GM21717 (cell line): Measurements from ENCODE around the gene IL24.

Experiments used
- ATAC-seq: cut with Tn5 transposase; IDR thresholded peaks from one replicate; pipeline ENCODE4 v1.9.1; 2021; ENCODE audit warnings: mild to moderate bottlenecking, moderate library complexity; ENCODE audit not compliant: unreplicated experiment

The IL24 gene

DNA sequence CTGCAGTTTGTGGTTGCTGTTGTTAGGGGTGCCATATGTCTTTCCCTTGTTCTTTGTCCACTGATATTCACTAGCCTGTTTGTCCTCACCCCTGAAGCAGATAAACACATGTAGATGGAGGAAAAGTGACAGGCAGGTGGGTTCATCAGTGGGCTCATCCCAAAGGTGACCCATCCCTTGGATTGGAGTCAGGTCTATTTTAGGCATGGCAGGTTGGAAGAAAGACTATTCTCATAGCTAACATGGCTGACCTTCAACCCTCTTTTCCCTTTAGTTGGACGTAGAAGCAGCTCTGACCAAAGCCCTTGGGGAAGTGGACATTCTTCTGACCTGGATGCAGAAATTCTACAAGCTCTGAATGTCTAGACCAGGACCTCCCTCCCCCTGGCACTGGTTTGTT, 5.5 kb downstream of the IL24 start:
- no peak for ATAC-seq

DNA sequence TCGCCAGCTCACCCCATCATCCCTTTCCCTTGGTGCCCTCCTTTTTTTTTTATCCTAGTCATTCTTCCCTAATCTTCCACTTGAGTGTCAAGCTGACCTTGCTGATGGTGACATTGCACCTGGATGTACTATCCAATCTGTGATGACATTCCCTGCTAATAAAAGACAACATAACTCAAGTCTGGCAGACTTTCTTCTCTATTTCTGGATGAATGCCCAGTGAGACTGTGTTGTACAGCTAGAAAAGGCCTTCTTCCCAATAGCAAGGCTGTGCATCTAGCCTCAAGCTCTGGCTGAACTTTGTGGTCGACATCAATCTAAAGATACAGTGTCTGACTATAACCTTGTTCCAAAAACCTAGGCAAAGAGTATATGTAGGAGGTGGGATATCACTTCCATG, 6.4 kb downstream of the IL24 start:
- ATAC-seq, result no peak

DNA sequence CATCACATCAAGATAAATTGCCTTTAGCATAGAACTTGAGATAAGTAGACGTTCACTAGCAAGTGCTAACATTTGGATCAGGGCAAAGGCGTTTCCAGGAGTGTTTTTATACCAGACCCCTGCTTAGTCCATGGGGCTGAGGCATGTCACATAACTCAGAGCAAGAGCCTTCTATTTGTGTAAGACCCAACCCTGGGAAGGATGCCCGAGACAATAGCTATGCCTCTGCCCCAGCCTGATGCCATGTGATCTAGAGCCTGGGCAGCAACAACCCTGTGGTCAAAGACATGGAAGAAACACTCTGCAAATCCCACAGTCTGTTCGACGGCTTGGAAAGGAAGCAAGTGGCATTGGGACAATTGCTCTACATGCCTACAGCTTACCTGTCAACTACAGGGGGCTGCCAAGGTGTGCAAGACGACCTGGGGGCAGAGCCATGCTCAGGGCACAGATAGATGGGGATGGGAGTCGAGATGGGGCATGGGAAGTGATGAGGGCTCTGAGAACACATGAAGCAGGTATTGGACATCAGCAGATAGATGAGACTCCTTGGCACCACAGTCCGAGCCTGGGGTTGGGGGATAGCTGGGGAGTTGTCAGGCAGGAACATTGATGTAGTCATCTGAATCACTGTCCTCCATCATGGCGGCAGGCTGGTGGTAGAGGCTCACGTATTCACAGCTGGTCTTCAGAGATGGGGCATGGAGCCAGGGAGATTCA, 7.3 kb downstream of the IL24 start:
- no peak for ATAC-seq

DNA sequence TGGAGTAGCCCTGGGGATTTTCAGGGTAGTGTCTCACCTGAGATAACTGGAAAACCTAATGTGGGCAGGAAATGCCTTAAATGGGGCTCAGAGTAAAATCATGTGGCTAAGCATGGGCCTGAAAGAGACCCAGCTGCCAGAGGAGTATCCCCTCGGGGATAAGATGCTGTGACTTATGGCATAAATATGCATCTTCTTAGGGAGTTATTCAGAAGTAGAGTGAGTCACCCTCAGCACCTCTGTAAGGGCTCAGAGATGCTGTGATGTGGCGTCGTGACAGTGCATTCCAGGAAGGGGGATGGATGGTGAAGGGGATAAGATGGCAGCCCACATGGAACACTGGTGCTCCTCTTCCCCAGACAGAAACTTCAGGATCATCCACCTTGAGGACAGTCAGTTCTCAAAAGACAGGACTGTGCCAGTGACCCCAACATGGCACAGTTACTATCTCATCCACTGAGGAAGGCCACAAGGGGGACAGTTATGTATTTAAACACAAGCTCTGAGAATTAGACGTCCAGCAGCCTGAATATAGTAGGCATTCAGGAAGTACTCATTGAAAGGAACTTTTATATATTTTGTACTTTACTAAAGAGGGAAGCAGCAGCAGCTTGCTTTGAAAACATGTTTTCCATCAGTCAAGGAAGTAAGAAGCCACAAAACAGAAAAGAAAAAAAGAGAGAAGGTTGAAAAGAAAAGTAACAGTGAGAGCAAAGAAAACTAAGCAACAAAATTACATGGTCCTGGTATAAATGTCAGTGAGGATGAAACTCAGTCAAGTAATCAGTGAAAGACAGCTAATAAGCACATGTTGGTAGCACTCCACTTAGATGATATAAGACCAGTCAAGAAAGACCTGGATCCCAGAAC, 8.3 kb downstream of the IL24 start:
- ATAC-seq, result no peak

DNA sequence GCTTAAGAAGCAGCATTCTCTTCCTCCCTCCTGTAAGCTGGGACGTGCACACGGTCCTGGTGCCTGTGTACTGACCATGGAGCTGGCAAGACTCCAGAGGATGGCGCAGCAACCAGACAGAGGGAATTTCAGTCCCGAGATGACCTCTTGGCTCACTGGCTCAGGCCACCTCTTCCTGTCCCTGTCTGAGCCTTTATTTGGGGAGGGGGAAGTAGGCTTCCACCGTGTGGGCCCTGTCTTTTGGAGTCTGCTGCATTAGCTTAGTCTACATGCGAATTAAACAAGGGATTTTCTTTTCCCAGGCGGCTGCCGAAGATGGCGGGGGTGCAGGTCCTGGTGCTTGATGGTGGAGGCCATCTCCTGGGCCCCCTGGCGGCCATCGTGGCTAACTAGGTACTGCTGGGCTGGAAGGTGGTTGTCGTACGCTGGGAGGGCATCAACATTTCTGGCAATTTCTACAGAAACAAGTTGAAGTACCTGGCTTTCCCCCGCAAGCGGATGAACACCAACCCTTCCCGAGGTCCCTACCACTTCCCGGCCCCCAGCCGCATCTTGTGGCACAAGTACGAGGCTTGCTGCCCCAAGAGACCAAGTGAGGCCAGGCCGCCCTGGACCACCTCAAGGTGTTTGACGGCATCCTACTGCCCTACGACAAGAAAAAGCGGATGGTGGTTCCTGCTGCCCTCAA, 10.2 kb downstream of the IL24 start:
- no peak for ATAC-seq

DNA sequence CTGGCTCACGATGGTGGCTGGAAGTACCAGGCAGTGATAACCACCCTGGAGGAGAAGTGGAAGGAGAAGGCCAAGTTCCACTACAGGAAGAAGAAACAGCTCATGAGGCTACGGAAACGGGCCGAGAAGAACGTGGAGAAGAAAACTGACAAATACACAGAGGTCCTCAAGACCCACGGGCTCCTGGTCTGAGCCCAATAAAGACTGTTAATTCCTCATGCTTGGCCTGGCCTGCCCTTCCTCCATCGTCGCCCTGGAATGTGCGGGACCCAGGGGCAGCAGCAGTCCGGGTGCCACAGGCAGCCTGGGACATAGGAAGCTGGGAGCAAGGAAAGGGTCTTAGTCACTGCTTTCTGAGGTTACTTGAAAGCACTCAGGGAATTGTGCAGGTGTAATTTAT, 10.8 kb downstream of the IL24 start:
- ATAC-seq, result no peak

DNA sequence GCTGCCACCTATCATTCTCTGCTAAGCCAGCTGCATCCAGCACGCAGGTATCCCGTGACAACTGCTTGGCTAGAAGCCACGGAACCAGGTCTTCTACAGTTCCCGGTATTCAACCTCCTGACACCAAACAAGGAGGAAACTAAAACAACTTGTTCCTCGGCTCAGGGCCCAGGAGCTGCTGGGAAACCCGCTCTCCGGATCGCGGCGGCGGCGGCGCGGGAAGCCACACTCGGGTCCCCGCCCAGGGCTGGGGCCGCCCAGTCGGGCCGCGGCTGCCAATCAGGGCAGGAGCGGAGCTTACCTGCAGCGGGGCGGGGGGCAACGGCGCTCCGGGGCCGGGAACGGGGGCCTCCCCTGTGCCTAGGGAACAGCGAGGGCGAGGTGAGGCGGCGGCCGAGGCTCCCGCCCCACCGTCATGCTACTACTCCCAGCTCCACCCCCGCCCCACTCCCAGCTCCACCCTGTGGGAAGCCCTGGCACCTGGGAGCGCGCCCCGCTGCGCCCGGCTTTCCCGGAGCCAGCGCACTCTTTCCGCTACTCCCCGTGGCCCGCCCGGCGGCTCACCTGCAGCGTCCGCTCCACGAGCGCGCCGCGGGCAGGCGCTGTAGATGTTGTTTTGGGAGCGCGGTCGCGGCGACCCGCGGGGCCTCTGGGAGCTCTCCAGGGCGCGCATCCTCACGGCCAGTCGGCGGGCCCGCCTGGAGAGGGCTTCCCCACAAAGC, 12.1 kb downstream of the IL24 start:
- ATAC-seq, result no peak

DNA sequence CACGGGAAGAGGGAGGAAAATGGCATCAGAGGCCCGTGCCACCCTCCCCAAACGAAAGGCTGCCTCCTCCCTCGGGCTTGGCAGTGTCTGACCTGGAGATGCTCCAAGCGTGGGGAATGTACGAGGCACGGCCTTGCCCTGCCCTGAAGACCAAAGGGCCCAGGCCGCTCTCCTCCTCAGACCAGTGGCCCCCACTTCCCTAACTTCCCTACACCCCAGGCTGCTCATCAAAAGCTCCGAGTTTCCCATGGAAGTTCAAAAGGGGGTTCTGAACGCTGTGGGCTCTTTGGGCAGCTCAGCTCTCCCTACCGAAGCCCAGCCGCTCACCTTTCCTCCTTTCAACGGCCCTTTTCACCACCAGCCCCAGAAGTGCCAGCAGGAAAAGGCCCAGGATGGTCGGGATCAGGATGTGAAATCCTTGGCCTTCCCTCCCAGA, 12.7 kb downstream of the IL24 start:
- ATAC-seq, result no peak

DNA sequence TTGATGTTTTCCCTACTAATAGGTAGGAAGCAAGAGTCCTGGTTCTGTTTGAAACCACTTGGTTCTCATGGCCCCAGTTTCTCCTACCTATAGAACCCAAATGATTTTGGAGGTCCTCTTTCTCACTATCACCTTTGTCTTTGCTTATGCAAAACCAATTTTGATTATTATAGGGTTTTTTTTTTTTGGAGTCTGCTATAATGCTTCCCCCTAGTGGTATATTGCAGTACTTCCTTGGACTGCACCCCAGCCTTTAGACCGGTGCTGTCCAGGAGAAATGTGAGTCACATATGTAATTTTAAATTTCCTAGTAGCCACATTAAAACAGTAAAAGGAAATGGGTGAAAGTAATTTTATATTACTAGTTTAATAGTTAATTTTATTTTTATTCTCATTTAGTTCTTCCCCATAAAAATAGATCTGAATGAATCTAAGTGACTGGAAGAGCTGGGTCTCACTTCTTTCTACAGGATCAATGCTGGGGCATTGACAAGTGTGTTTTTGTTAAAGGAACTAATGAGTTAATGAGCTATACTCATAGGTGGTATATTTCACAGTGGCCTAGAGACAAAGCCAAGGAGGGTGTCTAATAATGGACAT, 13.9 kb downstream of the IL24 start:
- ATAC-seq, result no peak

DNA sequence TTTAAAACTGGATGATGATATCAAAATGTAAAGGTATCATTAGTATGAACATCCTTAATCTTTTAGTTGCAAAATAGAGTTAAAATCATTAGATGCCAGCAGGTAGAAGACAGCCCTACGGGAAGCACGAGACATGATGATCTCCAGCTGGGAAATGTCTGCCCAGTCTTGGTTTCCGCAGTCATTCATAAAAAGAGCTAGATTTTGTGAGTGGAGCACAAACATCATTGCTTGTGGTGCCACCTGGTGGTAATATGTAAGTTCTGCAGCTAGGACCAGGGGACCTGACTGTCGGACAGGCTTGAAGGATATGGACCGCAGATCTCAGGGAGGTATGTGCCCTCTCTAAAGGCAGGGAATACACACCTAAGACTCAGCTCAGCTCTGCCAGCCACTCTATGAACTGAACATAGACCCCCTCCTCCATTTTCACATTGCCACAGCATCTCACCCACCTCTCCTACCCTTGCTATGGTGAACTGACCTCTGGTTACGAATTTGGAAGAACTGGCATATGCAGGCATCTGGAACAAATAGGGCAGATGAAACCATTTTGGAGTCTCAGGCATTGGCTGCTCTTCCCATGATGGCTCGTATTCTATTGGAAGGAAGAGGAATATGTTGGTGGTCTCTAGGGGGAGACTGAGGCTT, 15.3 kb downstream of the IL24 start:
- peak; percentile 43 for ATAC-seq

DNA sequence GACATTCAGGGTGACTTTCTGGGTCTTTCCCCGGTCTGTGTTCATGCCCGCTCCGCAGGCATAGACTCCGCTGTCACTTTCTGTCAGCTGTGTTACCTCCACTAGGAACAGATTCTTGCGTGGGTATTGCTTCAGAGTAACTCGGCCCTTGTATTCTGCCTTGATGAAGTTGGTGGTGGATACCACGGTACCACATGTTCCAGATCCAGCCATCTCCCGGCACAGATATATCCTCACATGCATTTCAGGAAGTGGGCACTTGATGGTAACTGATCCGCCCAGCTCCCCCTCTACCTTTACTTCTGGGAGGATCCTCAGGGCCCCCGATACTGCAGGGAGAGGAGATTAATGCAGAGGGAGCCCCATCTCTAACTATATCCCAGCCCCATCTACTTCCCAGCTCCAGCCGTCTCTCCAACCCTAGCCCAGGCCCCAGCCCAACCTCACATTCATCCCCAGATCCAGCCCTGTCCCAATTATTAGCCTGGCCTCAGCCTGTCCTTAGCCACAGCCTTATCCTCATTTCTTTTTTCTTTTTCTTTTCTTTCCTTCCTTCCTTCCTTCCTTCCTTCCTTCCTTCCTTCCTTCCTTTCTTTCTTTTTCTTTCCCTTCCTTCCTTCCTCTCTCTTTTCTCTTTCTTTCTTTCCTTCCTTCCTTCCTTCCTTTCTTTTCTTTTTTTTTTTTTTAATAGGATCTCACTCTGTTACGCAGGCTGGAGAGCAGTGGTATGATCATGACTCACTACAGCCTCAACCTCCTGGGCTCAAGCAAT, 16.7 kb downstream of the IL24 start:
- no peak for ATAC-seq

DNA sequence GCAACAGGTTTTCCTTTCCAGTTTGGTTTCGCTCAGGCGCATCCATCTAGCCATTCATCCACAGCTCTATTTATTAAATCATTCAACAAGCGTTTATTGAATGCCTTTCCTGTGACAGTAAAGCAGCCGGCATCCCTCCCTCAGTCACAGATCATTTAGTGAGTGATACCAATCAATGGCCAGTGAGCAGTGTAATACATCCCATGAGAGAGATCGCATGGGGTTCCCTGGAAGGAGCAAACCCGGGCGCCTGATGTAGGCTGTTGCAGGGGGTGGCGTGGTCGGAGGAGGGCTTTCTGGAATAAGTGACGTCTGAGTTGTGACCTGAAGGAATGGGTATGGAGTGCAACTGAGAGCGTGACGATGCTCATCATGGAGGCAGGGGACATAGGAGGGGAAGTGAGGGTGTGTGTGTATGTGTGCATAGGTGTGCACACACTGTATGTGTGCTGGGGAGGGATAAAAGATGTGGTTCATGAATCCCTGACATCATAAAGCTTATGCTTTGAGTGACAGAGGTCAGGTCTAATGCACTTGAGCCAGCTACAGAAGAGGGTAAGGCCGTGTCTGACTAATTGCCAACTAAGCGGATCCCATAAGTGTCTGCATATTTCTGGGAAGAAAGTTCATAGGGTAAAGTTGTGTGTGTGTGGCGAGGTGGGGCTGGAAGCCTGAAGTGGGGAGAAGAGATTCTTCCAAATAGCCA, 17.9 kb downstream of the IL24 start:
- ATAC-seq, result no peak

DNA sequence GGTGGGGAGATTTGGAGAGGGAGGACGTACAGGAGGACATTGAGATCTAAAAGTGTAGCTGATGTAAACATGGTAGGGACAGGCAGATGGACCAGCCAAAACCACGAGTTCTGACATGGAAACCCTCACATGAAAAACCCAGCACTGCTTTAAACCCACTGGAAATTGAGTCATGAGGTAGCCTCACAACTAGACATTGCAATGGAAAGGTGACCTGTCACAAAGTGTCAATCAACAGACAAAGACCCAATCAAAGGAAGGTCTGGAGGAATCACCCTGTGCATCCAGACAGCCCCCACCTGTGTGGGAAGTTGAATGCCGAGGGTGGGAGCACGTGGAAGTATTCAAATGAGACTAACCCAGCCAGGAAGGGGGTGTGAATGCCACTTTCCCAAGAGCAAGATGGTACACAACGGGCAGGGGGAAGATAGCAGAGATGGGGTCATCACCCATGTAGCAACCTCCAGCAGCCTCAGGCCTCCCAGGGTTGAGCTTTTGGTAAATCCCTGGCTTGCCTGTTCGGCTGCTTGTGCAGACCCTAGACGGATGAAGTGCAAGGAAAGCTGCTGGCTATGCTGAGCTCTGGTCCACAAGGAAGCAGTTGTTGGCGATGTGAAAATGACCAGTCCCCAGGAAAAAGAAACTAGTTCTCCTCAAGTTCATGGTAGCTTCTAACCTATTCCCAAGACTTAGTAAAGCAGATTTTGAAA, 18.9 kb downstream of the IL24 start:
- no peak for ATAC-seq

DNA sequence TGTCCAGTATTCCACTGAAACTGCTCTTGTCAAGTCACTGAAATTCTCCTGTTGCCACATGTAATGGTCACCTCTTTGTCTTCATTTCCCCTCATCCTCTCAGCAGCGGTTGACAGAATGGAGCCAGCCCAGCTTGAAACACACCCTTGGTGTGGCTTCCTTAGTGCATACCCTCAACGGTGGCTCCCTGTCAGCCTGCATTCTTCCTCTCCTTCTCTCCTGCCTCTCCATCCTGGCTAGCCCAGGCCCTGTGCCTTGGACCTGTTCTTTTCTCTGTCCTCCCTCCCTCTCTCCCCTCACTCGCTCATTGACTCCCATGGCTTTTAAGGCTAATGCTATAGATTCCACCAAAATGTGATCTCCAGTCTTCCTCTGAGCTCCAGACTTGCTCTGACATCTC, 20.8 kb downstream of the IL24 start:
- no peak for ATAC-seq

DNA sequence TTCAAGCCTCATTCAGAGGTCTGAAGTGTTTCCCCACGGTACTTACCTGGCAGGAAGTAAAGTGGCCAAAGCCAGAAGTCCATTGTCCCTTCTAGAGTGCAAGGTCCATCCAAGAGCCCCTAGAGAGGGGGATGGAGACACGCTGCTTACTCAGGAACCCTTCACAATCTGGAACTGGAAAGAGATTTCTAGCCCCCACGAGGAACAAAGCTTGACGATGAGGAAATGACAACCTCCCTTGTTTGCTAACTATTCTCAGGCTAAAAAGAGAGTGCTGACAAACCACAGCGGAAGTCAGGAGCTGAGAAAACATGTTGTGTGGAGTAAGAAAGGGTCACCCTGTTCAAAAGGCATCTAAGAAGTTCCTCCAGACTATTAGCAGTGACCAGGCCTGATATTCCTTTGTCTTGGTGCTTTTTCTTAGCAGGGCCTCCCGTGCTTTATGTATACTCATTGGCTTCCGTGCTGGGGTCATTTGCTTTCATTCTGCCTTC, 24.6 kb downstream of the IL24 start, which contains the start of gene FCMR:
TSS of gene FCMR (minus strand) at position 170 of the 494 bp plus-strand sequence. CDS start at position 83, 87 bp downstream.
- ATAC-seq, result peak; percentile 24

DNA sequence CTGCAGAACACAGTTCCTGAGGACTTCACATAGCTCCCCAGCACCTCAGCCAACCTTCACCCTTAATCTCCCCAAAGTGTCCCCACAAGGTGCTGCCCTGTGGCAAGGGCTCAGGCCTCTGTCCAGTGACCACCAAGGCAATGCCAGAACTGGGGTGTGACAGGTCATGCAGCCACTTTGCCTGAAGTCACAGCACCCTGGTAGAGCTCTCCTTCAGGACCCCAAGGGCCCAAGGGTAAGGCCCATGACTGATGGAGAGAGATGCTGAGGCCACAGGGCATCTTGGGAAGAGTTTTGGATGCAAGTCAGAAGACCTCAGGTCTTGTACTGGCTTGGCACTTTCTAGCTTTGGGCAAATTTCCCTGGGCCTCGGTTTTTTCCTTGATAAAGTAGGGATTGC, 25.3 kb downstream of the IL24 start:
- no peak for ATAC-seq

DNA sequence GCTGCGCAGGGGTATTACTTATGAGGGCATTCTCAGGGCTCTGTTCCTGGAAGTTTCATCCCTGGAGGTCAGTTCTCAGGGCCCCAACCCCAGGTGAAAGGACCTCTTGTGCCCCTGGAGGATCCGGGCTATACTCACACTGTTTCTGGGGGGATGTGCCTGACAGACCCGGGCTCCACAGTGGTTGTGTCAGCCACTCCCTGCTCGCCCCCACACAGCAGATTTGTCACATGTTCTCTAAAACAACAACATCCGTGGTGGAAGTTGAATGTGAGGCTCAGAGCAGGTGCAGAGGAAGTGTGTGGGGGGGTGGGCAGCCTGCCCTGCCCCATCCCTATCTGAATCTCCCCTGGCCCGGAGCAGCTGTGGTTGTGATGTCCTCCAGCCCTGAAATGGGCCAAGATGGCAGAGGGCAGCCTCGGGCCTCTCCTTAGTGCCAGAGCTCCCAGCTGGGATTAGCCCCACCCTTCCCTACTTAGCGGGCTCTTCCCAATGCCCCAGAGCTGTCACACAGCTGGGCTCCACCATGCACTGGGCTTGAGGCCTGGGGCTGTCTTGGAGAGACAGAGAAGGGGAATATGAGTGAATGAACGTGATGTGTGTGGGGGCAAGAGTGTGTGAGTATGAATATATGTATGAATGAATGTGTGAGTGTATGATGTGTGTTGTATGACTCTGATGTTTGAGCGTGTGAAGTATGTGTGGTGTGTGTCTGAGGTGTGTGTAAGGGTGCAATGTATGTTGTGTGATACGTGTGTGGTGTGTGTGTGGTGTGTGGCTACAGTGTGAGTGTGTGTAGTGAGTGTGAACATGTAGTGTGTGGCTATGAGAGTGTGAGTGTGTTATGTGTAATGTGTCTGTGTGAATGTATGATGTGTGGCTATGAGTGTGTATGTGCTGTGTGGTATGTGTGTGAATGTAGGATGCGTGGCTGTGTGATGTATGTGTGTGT, 26.0 kb downstream of the IL24 start:
- peak; percentile 48 for ATAC-seq
